ENCODE results near the gene LNX1.

DNA sequence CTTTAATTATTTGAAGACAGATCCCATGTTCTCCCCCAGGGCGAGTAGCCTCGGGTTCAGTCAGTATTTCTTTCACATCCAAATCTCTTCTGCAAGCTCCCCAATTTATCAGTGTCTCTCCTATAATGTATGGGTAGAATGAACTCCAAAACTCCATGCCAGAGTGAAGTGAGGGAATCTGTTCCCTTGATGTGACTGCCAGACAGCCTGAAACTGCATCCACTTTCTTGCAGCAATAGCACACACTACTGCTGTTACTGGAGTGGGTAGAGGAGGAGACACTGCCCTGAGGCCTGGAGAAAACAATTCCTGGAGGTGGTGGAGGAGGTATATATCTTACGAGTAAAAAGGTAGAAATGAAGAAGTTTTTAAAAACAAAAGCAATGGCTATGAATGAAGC lies 11.0 kb downstream of the LNX1 start:
- TF ChIP-seq, protein P1, sequence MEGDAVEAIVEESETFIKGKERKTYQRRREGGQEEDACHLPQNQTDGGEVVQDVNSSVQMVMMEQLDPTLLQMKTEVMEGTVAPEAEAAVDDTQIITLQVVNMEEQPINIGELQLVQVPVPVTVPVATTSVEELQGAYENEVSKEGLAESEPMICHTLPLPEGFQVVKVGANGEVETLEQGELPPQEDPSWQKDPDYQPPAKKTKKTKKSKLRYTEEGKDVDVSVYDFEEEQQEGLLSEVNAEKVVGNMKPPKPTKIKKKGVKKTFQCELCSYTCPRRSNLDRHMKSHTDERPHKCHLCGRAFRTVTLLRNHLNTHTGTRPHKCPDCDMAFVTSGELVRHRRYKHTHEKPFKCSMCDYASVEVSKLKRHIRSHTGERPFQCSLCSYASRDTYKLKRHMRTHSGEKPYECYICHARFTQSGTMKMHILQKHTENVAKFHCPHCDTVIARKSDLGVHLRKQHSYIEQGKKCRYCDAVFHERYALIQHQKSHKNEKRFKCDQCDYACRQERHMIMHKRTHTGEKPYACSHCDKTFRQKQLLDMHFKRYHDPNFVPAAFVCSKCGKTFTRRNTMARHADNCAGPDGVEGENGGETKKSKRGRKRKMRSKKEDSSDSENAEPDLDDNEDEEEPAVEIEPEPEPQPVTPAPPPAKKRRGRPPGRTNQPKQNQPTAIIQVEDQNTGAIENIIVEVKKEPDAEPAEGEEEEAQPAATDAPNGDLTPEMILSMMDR (conservative IDR thresholded peaks at IDR 0.05; ENCODE audit: low read length): no peak
- no peak for TF ChIP-seq EZH2phosphoT487 (IDR thresholded peaks at IDR 0.05; ENCODE audit: borderline replicate concordance, low read depth, low read length)

Measured in OCI-LY7 (cell line).